T-helper 2 cell treated with Interferon-gamma antibody and Interleukin-4, amounts not matched to agents 100 ng/mL and 5 ng/mL, for 36 hours (primary cell): Measurements from ENCODE around the gene COX6B1. TPM values are rescaled to one million over a fixed set of nuclear protein-coding genes. Genes with fewer than 3 reads are reported as not detected.
"Not testable (repeated sequence)": the region's sequence is repeated elsewhere in the genome, so short reads cannot be mapped to it uniquely, and the experiment has no call there.

ENCODE experiments used
- intact Hi-C: fragments of 100-400 bp; cut with micrococcal nuclease; formaldehyde crosslinking; loops from one replicate; pipeline ENCODE4 v1.15.1; 2023
- total RNA-seq: library from RNA; stranded (reverse); gene quantifications from 2 replicates; pipeline ENCODE4 v1.2.3, GENCODE V29; 2022

The COX6B1 gene
- total RNA-seq, 1 donor from 2014 or later, result 495 TPM

GRCh38 chr19:35633727-35634440 is 14.2 kb upstream of the COX6B1 start:
- intact Hi-C loops, result no loop called here

- intact Hi-C loops, result no loop called here
Measured at GRCh38 chr19:35636651-35637050, 11.5 kb upstream of the COX6B1 start.

- intact Hi-C loops, result no loop called here
Measured at GRCh38 chr19:35637165-35637564, 11.0 kb upstream of the COX6B1 start.

- intact Hi-C loops, result no loop called here
Measured at GRCh38 chr19:35639321-35639639, 8.8 kb upstream of the COX6B1 start.

- intact Hi-C loops, result loop anchor here (10.0 kb wide), 1 partner anchor 415 kb away; the partner anchor contains the start of genes THAP8 and WDR62
Measured at GRCh38 chr19:35639863-35640262, 8.3 kb upstream of the COX6B1 start.

GRCh38 chr19:35641515-35642151 is 6.5 kb upstream of the COX6B1 start, which contains the start of gene ETV2:
Gene ETV2, plus strand, starts transcription at chr19:35641745. Its CDS starts 716 bp downstream, at chr19:35642461.
- intact Hi-C loops, result loop anchor here (2.0 to 10.0 kb wide), 2 partner anchors 103 to 413 kb away; partner anchors contain the start of genes PSENEN, THAP8, U2AF1L4 and WDR62

- intact Hi-C loops, result loop anchor here (2.0 to 10.0 kb wide), 2 partner anchors 102 to 412 kb away; partner anchors contain the start of genes PSENEN, THAP8, U2AF1L4 and WDR62
Measured at GRCh38 chr19:35642312-35642711, 5.8 kb upstream of the COX6B1 start.

- intact Hi-C loops, result loop anchor here (2.0 to 10.0 kb wide), 2 partner anchors 102 to 412 kb away; partner anchors contain the start of genes PSENEN, THAP8, U2AF1L4 and WDR62
Measured at GRCh38 chr19:35642798-35643254, 5.3 kb upstream of the COX6B1 start.

GRCh38 chr19:35643255-35644205 is 4.6 kb upstream of the COX6B1 start:
- intact Hi-C loops, result loop anchor here (1.0 to 10.0 kb wide), 5 partner anchors 15 to 411 kb away; partner anchors contain the start of genes HAUS5, PSENEN, THAP8 and U2AF1L4

GRCh38 chr19:35644206-35644986 is 3.7 kb upstream of the COX6B1 start:
- intact Hi-C loops, result loop anchor here (1.0 to 10.0 kb wide), 4 partner anchors 16 to 410 kb away; partner anchors contain the start of genes HAUS5, THAP8 and WDR62

- intact Hi-C loops, result loop anchor here (1.0 to 10.0 kb wide), 6 partner anchors 17 to 410 kb away; partner anchors contain the start of genes ALKBH6, HAUS5, THAP8 and TMEM147
Measured at GRCh38 chr19:35644987-35645679, 3.0 kb upstream of the COX6B1 start.

GRCh38 chr19:35645680-35646511 is 2.2 kb upstream of the COX6B1 start:
- intact Hi-C loops, result loop anchor here (5.0 to 10.0 kb wide), 3 partner anchors 99 to 409 kb away; partner anchors contain the start of genes ALKBH6, THAP8, TMEM147 and WDR62

- intact Hi-C loops, result no loop called here
Measured at GRCh38 chr19:35650581-35650980, 2.5 kb downstream of the COX6B1 start.

GRCh38 chr19:35654828-35655227 is 6.7 kb downstream of the COX6B1 start:
- intact Hi-C loops, result not testable (repeated sequence)

GRCh38 chr19:35655600-35655999 is 7.5 kb downstream of the COX6B1 start:
- intact Hi-C loops, result no loop called here

GRCh38 chr19:35656700-35657099 is 8.6 kb downstream of the COX6B1 start:
- intact Hi-C loops, result no loop called here

GRCh38 chr19:35657904-35658700 is 10.0 kb downstream of the COX6B1 start:
- intact Hi-C loops, result no loop called here

GRCh38 chr19:35661995-35662340 is 13.8 kb downstream of the COX6B1 start:
- intact Hi-C loops, result no loop called here
